NCI-H1694 treated with DMSO at 0.1 percent for 48 hours (cell line): ENCODE results near the gene GDPD4.

Source experiments
- DNase-seq: peaks from one replicate; lab custom pipeline; 2025; lab: John Stamatoyannopoulos, UW

Gene GDPD4

GRCh38 chr11:77204754-77205466, 96.6 kb downstream of the GDPD4 start:
- no peak for DNase-seq

- no peak for DNase-seq
Observed at GRCh38 chr11:77203901-77204753, 97.4 kb downstream of the GDPD4 start.

GRCh38 chr11:77202941-77203900, 98.3 kb downstream of the GDPD4 start:
- DNase-seq = no peak

GRCh38 chr11:77201991-77202841, 99.3 kb downstream of the GDPD4 start:
- no peak for DNase-seq

- DNase-seq = no peak
Observed at GRCh38 chr11:77201370-77201769, 100.1 kb downstream of the GDPD4 start.

- no peak for DNase-seq
Observed at GRCh38 chr11:77200351-77201268, 100.9 kb downstream of the GDPD4 start.

- DNase-seq = no peak
Observed at GRCh38 chr11:77199137-77199745, 102.2 kb downstream of the GDPD4 start.

- no peak for DNase-seq
Observed at GRCh38 chr11:77198440-77198849, 103.0 kb downstream of the GDPD4 start.

GRCh38 chr11:77197626-77198320, 103.7 kb downstream of the GDPD4 start:
- no peak for DNase-seq

GRCh38 chr11:77196961-77197360, 104.5 kb downstream of the GDPD4 start:
- no peak for DNase-seq

- DNase-seq = peak; percentile 37
Observed at GRCh38 chr11:77195071-77195755, 106.3 kb downstream of the GDPD4 start.

- DNase-seq = no peak
Observed at GRCh38 chr11:77193911-77194830, 107.3 kb downstream of the GDPD4 start.

GRCh38 chr11:77193167-77193566, 108.3 kb downstream of the GDPD4 start:
- no peak for DNase-seq

- DNase-seq = no peak
Observed at GRCh38 chr11:77191823-77192495, 109.5 kb downstream of the GDPD4 start.

- no peak for DNase-seq
Observed at GRCh38 chr11:77191429-77191822, 110.1 kb downstream of the GDPD4 start.

GRCh38 chr11:77190331-77191075, 111.0 kb downstream of the GDPD4 start:
- DNase-seq = no peak
